ENCODE measurements around the gene RAB37. TPM values are rescaled to one million over a fixed set of nuclear protein-coding genes. Genes with fewer than 3 reads are reported as not detected.

RAB37 gene
- total and polyA plus RNA-seq, 9 of the 15 experiments (the other 6 are each of a cell fraction or from before 2014, with no cell fraction given): 0.03 to 0.27 (median 0.11) TPM; not detected in 4

DNA sequence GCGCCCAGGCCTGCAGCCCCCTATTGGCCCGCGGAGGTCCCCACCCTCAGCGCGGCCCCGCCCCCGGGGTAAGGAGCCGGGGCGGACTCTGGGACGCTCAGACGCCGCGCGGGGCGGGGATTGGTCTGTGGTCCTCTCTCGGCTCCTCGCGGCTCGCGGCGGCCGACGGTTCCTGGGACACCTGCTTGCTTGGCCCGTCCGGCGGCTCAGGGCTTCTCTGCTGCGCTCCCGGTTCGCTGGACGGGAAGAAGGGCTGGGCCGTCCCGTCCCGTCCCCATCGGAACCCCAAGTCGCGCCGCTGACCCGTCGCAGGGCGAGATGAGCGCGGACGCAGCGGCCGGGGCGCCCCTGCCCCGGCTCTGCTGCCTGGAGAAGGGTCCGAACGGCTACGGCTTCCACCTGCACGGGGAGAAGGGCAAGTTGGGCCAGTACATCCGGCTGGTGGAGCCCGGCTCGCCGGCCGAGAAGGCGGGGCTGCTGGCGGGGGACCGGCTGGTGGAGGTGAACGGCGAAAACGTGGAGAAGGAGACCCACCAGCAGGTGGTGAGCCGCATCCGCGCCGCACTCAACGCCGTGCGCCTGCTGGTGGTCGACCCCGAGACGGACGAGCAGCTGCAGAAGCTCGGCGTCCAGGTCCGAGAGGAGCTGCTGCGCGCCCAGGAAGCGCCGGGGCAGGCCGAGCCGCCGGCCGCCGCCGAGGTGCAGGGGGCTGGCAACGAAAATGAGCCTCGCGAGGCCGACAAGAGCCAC is 11.6 kb downstream of the RAB37 start, which contains the start of gene NHERF1 (continued):
- TF ChIP-seq ZNF41 (CRISPR knock-in tag; conservative IDR thresholded peaks at IDR 0.05) (no peak), JUN (IDR thresholded peaks at IDR 0.05; ENCODE audit: borderline replicate concordance, low read depth, low read length) (no peak), JUN (CRISPR knock-in tag; IDR thresholded peaks at IDR 0.05; ENCODE audit: borderline replicate concordance) (no peak), JUNB (CRISPR knock-in tag; conservative IDR thresholded peaks at IDR 0.05) (no peak), SP2 (IDR thresholded peaks at IDR 0.05; ENCODE audit: extremely low read depth, low read depth, low read length, poor library complexity, severe bottlenecking) (no peak), STAG1 (CRISPR knock-in tag; IDR thresholded peaks at IDR 0.05; ENCODE audit: borderline replicate concordance) (no peak), PPARD (CRISPR knock-in tag; IDR thresholded peaks at IDR 0.05) (no peak), SMC3 (conservative IDR thresholded peaks at IDR 0.05; ENCODE audit: insufficient read depth, low read depth, low read length) (no peak), SUPT5H (IDR thresholded peaks at IDR 0.05) (peak; percentile 89), PYGO2 (tag; IDR thresholded peaks at IDR 0.05) (no peak), ZNF311 (CRISPR knock-in tag; IDR thresholded peaks at IDR 0.05) (no peak), FOXP1 (CRISPR knock-in tag; IDR thresholded peaks at IDR 0.05) (no peak), LARP7 (IDR thresholded peaks at IDR 0.05) (no peak), ZNF57 (CRISPR knock-in tag; IDR thresholded peaks at IDR 0.05) (no peak), SRF (CRISPR knock-in tag; IDR thresholded peaks at IDR 0.05) (no peak), CREM (IDR thresholded peaks at IDR 0.05; ENCODE audit: low read depth) (peak; percentile 14; the same call in 1 of the 2 replicates), ZNF589 (CRISPR knock-in tag; IDR thresholded peaks at IDR 0.05; ENCODE audit: low read depth) (no peak), HSF4 (CRISPR knock-in tag; IDR thresholded peaks at IDR 0.05; ENCODE audit: borderline replicate concordance) (no peak), ZC3H8 (IDR thresholded peaks at IDR 0.05) (no peak), SNIP1 (IDR thresholded peaks at IDR 0.05; ENCODE audit: low read depth) (no peak), MTA1 (IDR thresholded peaks at IDR 0.05; ENCODE audit: borderline replicate concordance) (no peak), DNMT1 (IDR thresholded peaks at IDR 0.05) (no peak), OTX1 (CRISPR knock-in tag; IDR thresholded peaks at IDR 0.05) (no peak), SMARCA4 (IDR thresholded peaks at IDR 0.05) (no peak), ZFP36 (IDR thresholded peaks at IDR 0.05; ENCODE audit: low read depth, low read length, partially characterized antibody) (no peak), BCOR (IDR thresholded peaks at IDR 0.05) (0 out of 2 replicates have a peak, but pooled peaks have one; percentile 4), SAP30 (IDR thresholded peaks at IDR 0.05; ENCODE audit: borderline replicate concordance, insufficient read depth, low read depth, low read length, poor library complexity, severe bottlenecking) (peak; percentile 61), ZNF551 (CRISPR knock-in tag; IDR thresholded peaks at IDR 0.05) (no peak)
- TF ChIP-seq, protein P1, sequence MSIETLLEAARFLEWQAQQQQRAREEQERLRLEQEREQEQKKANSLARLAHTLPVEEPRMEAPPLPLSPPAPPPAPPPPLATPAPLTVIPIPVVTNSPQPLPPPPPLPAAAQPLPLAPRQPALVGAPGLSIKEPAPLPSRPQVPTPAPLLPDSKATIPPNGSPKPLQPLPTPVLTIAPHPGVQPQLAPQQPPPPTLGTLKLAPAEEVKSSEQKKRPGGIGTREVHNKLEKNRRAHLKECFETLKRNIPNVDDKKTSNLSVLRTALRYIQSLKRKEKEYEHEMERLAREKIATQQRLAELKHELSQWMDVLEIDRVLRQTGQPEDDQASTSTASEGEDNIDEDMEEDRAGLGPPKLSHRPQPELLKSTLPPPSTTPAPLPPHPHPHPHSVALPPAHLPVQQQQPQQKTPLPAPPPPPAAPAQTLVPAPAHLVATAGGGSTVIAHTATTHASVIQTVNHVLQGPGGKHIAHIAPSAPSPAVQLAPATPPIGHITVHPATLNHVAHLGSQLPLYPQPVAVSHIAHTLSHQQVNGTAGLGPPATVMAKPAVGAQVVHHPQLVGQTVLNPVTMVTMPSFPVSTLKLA (conservative IDR thresholded peaks at IDR 0.05): peak in 1 of 2 experiments; percentile 49; a peak in 1 of 4 replicates
- TF ChIP-seq, protein P2, sequence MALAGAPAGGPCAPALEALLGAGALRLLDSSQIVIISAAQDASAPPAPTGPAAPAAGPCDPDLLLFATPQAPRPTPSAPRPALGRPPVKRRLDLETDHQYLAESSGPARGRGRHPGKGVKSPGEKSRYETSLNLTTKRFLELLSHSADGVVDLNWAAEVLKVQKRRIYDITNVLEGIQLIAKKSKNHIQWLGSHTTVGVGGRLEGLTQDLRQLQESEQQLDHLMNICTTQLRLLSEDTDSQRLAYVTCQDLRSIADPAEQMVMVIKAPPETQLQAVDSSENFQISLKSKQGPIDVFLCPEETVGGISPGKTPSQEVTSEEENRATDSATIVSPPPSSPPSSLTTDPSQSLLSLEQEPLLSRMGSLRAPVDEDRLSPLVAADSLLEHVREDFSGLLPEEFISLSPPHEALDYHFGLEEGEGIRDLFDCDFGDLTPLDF (CRISPR knock-in tag; IDR thresholded peaks at IDR 0.05): peak; percentile 45

Data from K562 (cell line).